NCI-H82 treated with DMSO at 0.1 percent for 48 hours (cell line): ENCODE measurements around the gene IL6.
"Not testable (repeated sequence)": the region's sequence is repeated elsewhere in the genome, so short reads cannot be mapped to it uniquely, and the experiment has no call there.

Experiments
- DNase-seq: peaks from one replicate; lab custom pipeline; 2025; ENCODE audit not compliant: unreplicated experiment; lab: John Stamatoyannopoulos, UW

Gene IL6

DNA sequence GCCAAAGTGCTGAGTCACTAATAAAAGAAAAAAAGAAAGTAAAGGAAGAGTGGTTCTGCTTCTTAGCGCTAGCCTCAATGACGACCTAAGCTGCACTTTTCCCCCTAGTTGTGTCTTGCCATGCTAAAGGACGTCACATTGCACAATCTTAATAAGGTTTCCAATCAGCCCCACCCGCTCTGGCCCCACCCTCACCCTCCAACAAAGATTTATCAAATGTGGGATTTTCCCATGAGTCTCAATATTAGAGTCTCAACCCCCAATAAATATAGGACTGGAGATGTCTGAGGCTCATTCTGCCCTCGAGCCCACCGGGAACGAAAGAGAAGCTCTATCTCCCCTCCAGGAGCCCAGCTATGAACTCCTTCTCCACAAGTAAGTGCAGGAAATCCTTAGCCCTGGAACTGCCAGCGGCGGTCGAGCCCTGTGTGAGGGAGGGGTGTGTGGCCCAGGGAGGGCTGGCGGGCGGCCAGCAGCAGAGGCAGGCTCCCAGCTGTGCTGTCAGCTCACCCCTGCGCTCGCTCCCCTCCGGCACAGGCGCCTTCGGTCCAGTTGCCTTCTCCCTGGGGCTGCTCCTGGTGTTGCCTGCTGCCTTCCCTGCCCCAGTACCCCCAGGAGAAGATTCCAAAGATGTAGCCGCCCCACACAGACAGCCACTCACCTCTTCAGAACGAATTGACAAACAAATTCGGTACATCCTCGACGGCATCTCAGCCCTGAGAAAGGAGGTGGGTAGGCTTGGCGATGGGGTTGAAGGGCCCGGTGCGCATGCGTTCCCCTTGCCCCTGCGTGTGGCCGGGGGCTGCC, at the start of gene IL6:
IL6 (plus strand) TSS at position 294 of the 807 bp plus-strand sequence; CDS start at position 357, 63 bp downstream.
- peak; percentile 6 for DNase-seq

- DNase-seq, result not testable (repeated sequence)
These were observed 49.7 kb upstream of the IL6 start for GRCh38 chr7:22677263-22677662.

- DNase-seq, result no peak
These were observed 49.3 kb upstream of the IL6 start for GRCh38 chr7:22677680-22678079.

GRCh38 chr7:22680482-22680911, 46.5 kb upstream of the IL6 start:
- DNase-seq, result no peak

GRCh38 chr7:22681312-22681711, 45.7 kb upstream of the IL6 start:
- DNase-seq, result no peak

DNA sequence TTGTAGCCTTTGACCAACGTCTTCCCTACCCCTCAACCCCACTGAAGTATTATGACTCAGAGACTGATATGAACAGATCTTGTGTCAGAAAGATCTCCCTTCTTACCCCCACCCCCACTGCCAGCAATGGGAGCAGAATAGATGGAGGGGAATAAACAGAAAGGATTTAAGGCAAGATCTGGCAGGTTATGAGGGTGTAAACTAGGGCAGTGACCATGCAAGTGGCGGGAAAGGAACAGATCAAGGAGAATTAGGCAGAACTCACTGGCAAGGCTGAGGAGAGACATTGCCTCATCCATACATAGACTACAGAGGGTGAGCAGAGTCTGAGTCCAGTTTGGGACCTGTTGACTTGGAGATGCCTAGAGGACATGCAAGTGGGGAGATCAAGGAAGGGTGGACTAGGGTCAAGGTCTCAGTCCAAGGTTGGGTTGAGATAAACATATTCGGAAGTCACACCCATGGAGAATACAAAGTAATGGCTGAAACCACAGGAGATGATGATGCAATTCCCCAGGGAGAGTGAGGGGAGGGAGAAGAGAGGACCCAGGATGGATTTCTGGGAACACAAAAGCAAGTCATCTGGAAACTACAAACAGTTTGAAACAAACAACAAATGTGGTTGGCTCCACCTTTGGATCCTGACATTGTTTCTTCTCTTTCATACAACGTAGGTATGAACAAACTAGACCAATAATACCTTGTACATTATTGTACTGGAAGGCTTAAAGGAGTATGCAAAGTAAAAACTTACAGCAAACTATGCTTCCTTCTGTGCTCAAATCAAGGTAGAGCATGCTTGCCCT, 44.9 kb upstream of the IL6 start:
- DNase-seq, result no peak

DNA sequence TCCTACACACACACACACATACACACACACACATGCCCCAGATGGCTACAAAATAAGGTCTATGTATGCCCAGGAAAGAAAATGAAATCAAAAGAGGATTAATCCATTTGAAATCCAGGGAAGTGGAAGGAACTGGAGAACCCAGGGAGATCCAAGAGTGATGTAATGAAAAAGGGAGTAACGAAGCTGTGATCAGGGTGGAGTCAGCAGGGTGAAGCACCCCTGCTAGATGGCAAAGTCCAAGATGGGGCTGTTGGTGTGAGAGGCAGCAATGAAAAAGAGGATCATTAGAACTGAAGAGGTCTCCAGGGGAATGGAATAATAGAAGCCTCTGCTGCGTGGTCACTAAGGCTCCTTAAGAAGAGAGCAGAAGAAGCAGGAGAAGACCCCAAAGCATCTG, 43.6 kb upstream of the IL6 start:
- DNase-seq, result no peak

GRCh38 chr7:22686620-22687019, 40.4 kb upstream of the IL6 start:
- no peak for DNase-seq

DNA sequence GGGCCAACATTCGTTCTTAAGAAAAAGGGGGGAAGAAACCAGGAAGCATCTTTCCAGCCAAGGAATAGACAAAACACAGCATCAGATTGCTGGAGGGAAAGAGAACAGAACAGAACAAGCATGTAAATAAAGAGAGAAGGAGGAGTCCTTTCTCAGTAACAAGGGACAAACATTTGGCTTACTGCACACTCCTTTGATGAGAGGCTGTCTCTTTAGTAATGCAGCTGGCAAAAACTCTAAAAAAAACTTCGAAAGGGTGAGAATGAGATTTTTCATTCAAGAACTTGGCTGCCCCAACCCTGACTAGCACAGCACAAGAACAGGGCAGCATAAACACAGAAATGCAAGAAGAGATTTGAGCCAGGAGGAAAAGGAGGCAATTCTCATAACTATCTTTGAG, 38.9 kb upstream of the IL6 start:
- DNase-seq, result no peak

DNA sequence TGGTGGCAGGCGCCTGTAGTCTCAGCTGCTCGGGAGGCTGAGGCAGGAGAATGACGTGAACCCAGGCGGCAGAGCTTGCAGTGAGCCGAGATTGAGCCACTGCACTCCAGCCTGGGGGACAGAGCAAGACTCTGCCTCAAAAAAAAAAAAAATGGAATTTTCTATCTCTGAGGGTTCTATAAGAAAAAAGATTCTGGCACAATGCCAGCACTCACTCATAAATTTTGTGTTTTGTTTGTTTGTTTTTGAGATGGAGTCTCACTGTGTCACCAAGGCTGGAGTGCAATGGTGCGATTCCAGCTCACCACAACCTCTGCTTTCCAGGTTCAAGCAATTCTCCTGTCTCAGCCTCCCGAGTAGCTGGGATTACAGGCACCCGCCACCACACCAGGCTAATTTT, 38.1 kb upstream of the IL6 start:
- not testable (repeated sequence) for DNase-seq

DNA sequence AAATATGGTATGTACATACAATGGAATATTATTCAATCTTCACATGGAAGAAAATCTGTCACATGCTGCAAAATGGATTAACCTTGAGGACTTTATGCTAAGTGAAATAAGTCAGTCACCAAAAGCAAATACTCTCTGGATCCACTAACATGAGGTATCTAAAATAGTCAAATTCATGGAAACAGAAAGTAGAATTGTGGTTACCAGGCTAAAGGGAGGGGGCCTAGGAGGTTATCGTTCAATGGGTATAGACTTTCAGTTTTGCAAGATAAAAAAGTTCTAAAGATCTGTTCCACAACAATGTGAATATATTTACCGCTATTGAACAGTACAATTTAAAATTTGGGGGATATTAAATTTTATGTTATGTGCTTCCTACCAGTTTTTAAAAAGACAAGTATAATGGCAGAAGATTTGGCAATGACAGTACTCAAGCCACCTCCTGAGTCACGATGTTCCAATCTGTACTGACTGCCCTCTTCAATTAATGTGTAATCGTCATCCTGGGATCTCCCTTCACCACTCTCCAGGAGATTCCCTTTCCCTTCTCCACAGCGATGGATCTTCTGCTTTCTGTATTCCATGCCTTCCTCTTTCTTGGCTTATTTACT, 32.3 kb upstream of the IL6 start:
- DNase-seq, result no peak

DNA sequence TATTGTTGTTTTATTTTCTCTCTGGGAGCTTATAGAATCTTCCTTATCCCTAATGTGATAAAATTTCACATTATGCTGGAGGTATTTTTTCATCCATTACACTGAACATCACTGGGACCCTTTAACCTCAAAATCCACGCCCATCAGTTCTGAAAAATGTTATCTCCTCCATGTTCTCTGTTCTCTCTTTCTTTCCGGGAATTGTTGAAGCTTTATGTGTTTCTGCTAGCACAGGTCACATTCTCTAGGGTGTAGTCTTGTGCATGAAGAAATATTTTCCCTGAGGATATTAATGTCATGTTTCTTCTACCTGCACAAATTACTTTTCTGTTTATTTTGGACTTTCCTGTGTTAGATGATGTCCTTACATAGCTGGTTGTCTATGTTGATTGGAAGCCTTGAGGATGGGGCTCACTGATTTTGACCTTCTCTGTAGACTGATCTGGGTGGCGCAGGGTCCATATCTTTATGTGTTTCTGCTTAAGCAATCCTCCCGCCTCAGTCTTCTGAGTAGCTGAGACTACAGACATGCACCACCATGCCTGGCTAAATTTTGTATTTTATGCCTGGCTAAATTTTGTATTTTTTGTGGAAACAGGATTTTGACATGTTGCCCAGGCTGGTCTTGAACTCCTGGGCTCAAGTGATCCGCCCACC, 31.4 kb upstream of the IL6 start:
- no peak for DNase-seq

DNA sequence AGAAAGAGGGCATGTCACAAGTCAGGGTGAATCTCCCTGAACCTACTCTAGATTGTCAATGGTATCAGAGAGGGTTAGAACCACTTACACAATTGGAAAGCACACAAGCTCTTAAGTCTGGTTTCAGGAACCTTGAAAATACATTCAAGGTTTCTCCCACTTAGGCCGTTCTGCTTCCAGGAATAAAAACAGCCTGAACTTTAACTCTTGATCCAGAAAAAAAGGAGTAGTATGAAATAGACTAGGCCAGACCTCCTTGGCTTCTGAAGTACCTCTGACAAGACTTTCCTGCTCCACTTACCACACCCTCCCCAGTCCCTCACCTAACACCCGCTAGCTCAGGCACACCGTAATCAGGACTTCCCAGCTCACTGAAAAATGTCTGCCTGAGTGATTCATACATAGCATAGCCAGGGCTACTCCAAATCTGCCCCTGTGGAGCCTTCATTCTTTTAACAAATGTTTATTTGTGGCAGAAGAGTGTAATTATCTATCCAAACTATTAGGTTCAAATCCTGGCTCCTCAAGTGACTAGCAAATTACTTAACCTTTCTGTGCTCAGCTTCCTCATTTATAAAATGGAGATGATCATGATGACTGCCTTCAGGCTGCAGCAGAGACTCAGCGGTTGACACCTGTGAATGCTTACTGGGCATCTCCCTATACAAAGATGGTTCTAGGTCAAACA, 30.3 kb upstream of the IL6 start:
- DNase-seq, result no peak

- DNase-seq, result no peak
These were observed 29.6 kb upstream of the IL6 start for GRCh38 chr7:22697322-22697859.

GRCh38 chr7:22697876-22698606, 29.0 kb upstream of the IL6 start:
- DNase-seq, result no peak

GRCh38 chr7:22698767-22699166, 28.2 kb upstream of the IL6 start:
- no peak for DNase-seq

DNA sequence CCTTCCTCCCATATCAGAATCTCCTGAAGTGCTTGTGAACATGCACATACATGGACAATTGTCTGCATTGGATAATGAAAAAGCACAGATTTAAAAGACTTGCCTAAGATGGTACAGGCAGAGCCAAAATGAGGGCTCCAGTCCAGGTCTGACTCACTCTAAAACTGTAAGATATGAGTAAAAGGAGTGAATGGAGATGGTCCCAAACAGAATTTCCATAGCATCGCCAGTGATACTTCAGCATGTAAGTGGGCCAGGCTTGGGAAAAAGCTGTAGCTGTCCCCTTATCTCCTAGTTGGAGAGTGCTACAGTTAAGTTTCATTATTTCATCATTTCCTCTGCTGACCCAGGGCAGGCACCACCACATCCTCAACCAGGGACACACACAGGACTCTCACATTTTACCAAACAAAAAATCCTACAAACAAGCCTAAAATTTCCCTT, 26.4 kb upstream of the IL6 start:
- DNase-seq, result no peak

DNA sequence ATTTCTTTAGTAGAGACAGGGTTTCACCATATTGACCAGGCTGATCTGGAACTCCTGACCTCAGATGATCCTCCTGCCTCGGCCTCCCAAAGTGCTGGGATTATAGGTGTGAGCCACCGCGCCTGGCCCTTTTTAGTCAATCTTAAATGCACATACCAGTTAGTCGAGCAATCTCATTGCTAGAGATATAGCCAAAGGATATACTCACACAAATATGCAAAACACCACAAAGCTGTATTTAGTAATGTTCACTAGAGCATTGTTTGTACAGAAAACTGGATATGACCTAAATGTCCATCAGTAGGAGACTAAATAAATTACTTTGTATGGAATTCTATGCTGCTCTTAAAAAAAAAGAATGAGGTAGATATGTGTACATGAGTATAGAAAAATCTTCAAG, 24.5 kb upstream of the IL6 start:
- DNase-seq, result no peak

- not testable (repeated sequence) for DNase-seq
These were observed 23.7 kb upstream of the IL6 start for GRCh38 chr7:22703107-22703855.
